H9 (cell line): ENCODE measurements around the gene MTCH1. TPM values are rescaled to one million over a fixed set of nuclear protein-coding genes. Genes with fewer than 3 reads are reported as not detected.
A peak's percentile ranks its signal among the peaks of the same experiment; 100 is the strongest.

Experiments
- DNase-seq: peaks from one replicate; pipeline ENCODE4 v3.0.0-alpha.2; 2017
- H2AFZ ChIP-seq: one replicate; pipeline ENCODE4 v1.6.1; 2013; ENCODE audit warnings: mild to moderate bottlenecking, low read length, control low read depth, moderate library complexity
- H2AK5ac ChIP-seq: 2 replicates; pipeline ENCODE4 v1.6.1; 2013; ENCODE audit warnings: low read length, control low read depth, mixed read lengths; ENCODE audit not compliant: insufficient read length
- H2BK120ac ChIP-seq: one replicate; pipeline ENCODE4 v1.6.1; 2013; ENCODE audit warnings: low read depth, mild to moderate bottlenecking, low read length, control low read depth, inconsistent platforms; ENCODE audit not compliant: poor library complexity, severe bottlenecking
- H2BK12ac ChIP-seq: 2 replicates; pipeline ENCODE4 v1.6.1; 2013; ENCODE audit warnings: low read length, control low read depth, mixed read lengths, low read depth; ENCODE audit not compliant: insufficient read length
- H2BK15ac ChIP-seq: 2 replicates; pipeline ENCODE4 v1.6.1; 2013; ENCODE audit warnings: low read depth, low read length, control low read depth
- H2BK20ac ChIP-seq: one replicate; pipeline ENCODE4 v1.6.1; 2013; ENCODE audit warnings: low read depth, mild to moderate bottlenecking, low read length, control low read depth, inconsistent platforms; ENCODE audit not compliant: poor library complexity, severe bottlenecking
- H2BK5ac ChIP-seq: 2 replicates; pipeline ENCODE4 v1.6.1; 2013; ENCODE audit warnings: low read length, control low read depth, mixed read lengths; ENCODE audit not compliant: insufficient read length
- H3K14ac ChIP-seq: 2 replicates; pipeline ENCODE4 v1.6.1; 2013; ENCODE audit warnings: low read length, control low read depth; ENCODE audit not compliant: insufficient read depth
- H3K18ac ChIP-seq: 2 replicates; pipeline ENCODE4 v1.6.1; 2013; ENCODE audit warnings: low read depth, mild to moderate bottlenecking, mixed read lengths, low read length, control low read depth; ENCODE audit not compliant: insufficient read length
- H3K23ac ChIP-seq: 2 replicates; pipeline ENCODE4 v1.6.1; 2013; ENCODE audit warnings: low read length, control low read depth, mixed read lengths, low read depth; ENCODE audit not compliant: insufficient read length
- H3K23me2 ChIP-seq: 2 replicates; pipeline ENCODE4 v1.6.1; 2013; ENCODE audit warnings: low read depth, mild to moderate bottlenecking, mixed read lengths, low read length, control low read depth; ENCODE audit not compliant: insufficient read length, poor library complexity, severe bottlenecking
- H3K27ac ChIP-seq: 2 replicates; pipeline ENCODE4 v1.5.1; 2013; ENCODE audit warnings: low read length, control low read depth, mixed read lengths, low read depth; ENCODE audit not compliant: insufficient read length
- H3K27me3 ChIP-seq: 2 replicates; pipeline ENCODE4 v1.6.1; 2013; ENCODE audit warnings: low read length, control low read depth, inconsistent platforms; ENCODE audit not compliant: insufficient read depth
- H3K4ac ChIP-seq: 2 replicates; pipeline ENCODE4 v1.6.1; 2013; ENCODE audit warnings: low read depth, mild to moderate bottlenecking, control low read depth, inconsistent platforms, low read length, moderate library complexity
- H3K4me1 ChIP-seq: 2 replicates; pipeline ENCODE4 v1.6.1; 2013; ENCODE audit warnings: low read length, control low read depth, inconsistent platforms; ENCODE audit not compliant: insufficient read depth
- H3K4me2 ChIP-seq: 2 replicates; pipeline ENCODE4 v1.6.1; 2013; ENCODE audit warnings: low read length, control low read depth, mixed read lengths; ENCODE audit not compliant: insufficient read length, insufficient read depth
- H3K56ac ChIP-seq: 2 replicates; pipeline ENCODE4 v1.6.1; 2013; ENCODE audit warnings: low read depth, mild to moderate bottlenecking, mixed read lengths, low read length, control low read depth; ENCODE audit not compliant: insufficient read length
- H3K79me1 ChIP-seq: 2 replicates; pipeline ENCODE4 v1.6.1; 2013; ENCODE audit warnings: low read depth, mild to moderate bottlenecking, moderate library complexity, low read length, control low read depth, inconsistent platforms; ENCODE audit not compliant: insufficient read depth, poor library complexity, severe bottlenecking
- H3K79me2 ChIP-seq: 2 replicates; pipeline ENCODE4 v1.6.1; 2013; ENCODE audit warnings: low read length, control low read depth, inconsistent platforms; ENCODE audit not compliant: insufficient read depth
- H3K9ac ChIP-seq: 2 replicates; pipeline ENCODE4 v1.6.1; 2013; ENCODE audit warnings: low read length, control low read depth, mixed read lengths; ENCODE audit not compliant: insufficient read length; ENCODE audit errors: extremely low read depth
- H3K9me3 ChIP-seq: one replicate; pipeline ENCODE4 v1.6.1; 2013; ENCODE audit warnings: low read depth, low read length, inconsistent platforms; ENCODE audit not compliant: control insufficient read depth
- H3T11ph ChIP-seq: one replicate; pipeline ENCODE4 v1.6.1; 2013; ENCODE audit warnings: mild to moderate bottlenecking, low read length, control low read depth, inconsistent platforms
- H4K20me1 ChIP-seq: one replicate; pipeline ENCODE4 v1.6.1; 2013; ENCODE audit not compliant: control insufficient read depth, insufficient read length, insufficient read depth
- H4K5ac ChIP-seq: 2 replicates; pipeline ENCODE4 v1.6.1; 2013; ENCODE audit warnings: low read depth, mild to moderate bottlenecking, mixed read lengths, low read length, control low read depth; ENCODE audit not compliant: insufficient read length
- H4K8ac ChIP-seq: replicated peaks from 2 replicates; pipeline ENCODE4 v1.6.1; 2013; ENCODE audit warnings: low read length, control low read depth, mixed read lengths, low read depth; ENCODE audit not compliant: insufficient read length
- H4K91ac ChIP-seq: 2 replicates; pipeline ENCODE4 v1.6.1; 2013; ENCODE audit warnings: low read depth, mild to moderate bottlenecking, moderate library complexity, mixed read lengths, low read length, control low read depth; ENCODE audit not compliant: insufficient read length
- H3K27ac Mint-ChIP-seq, 3 experiments: 2 replicates in 2 of 3; 3 replicates in 1 of 3; pipeline ENCODE4 v1.8.0; 2020 to 2021; ENCODE audit warnings: mixed read lengths in 3 of 3, mild to moderate bottlenecking in 1 of 3, moderate library complexity in 1 of 3
- H3K27me3 Mint-ChIP-seq: 2 replicates; pipeline ENCODE4 v1.8.0; 2021; ENCODE audit warnings: low read depth, mild to moderate bottlenecking, moderate library complexity, mixed read lengths
- H3K36me3 Mint-ChIP-seq, 3 experiments: 2 replicates in 2 of 3; 3 replicates in 1 of 3; pipeline ENCODE4 v1.8.0; 2020 to 2021; ENCODE audit warnings: low read depth in 3 of 3, mixed read lengths in 3 of 3; ENCODE audit not compliant: insufficient read depth in 1 of 3
- H3K4me1 Mint-ChIP-seq, 2 experiments: 2 replicates each; pipeline ENCODE4 v1.8.0; 2020; ENCODE audit warnings: mixed read lengths in 2 of 2
- H3K4me3 Mint-ChIP-seq, 2 experiments: 2 replicates in 1 of 2; 3 replicates in 1 of 2; pipeline ENCODE4 v1.8.0; 2020 to 2021; ENCODE audit warnings: mild to moderate bottlenecking in 2 of 2, mixed read lengths in 2 of 2, moderate library complexity in 1 of 2
- H3K9me3 Mint-ChIP-seq, 2 experiments: 2 replicates in 1 of 2; 3 replicates in 1 of 2; pipeline ENCODE4 v1.8.0; 2020; ENCODE audit warnings: mild to moderate bottlenecking in 2 of 2, mixed read lengths in 2 of 2, moderate library complexity in 1 of 2
- WGBS: extraction: QIAGEN DNeasy Blood & Tissue Kit; methylation state at CpG from one replicate; pipeline ENCODE4 v1.1.7; 2013; ENCODE audit warnings: missing lambda C conversion rate, low lambda C conversion rate, mixed read lengths; ENCODE audit not compliant: insufficient read length; ENCODE audit errors: extremely low coverage; 5-methylcytosine and 5-hydroxymethylcytosine counted together
- total RNA-seq: library from RNA; stranded (reverse); gene quantifications from 2 replicates; pipeline ENCODE4 v1.2.1, GENCODE V29; 2021
- TF ChIP-seq, protein P1 (sequence below): fragments of 200-600 bp; sonication (generic); conservative IDR thresholded peaks from 3 replicates; pipeline ENCODE4 v1.8.0; 2021; ENCODE audit warnings: antibody characterized with exemption, mild to moderate bottlenecking

Gene MTCH1
- total RNA-seq, 1 experiment from 2014 or later: 200 TPM

DNA sequence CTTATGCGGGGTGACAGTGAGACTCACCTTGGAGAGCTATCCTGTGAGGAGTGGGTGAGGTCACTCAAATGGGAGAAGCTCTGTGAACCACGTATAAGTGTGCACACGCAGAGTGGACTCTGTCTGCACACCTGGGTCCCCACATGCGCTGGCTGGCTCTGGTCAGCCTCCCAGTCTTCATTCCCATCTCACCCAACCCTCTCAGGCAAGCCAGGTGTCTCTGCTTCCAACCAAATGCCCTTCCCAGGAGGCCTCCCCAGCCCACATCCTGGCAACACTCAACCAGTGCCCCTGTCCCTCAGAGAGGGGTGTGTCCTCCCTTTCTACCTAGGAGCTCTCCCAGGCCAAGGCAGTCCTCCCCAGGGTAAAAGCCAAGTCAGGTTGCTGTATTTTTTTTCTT is 39.5 kb downstream of the MTCH1 start:
- Histone ChIP-seq H2AFZ (no peak overlapping the region), H3K23me2 (no peaks in the 10 kb centered on the region), H3K4me2 (no peak overlapping the region), H3K56ac (no peak overlapping the region), H2AK5ac (no peak overlapping the region), H3K4me1 (peaks cover 4% of the 10 kb centered on the region), H3K9me3 (no peaks in the 10 kb centered on the region), H3K79me2 (no peaks in the 10 kb centered on the region), H3K18ac (no peak overlapping the region), H3K27ac (no peak overlapping the region), H2BK12ac (no peak overlapping the region), H4K91ac (no peak overlapping the region), H2BK120ac (no peak overlapping the region), H4K20me1 (no peaks in the 10 kb centered on the region), H3K14ac (no peak overlapping the region), H2BK20ac (no peak overlapping the region), H3K9ac (no peak overlapping the region), H3K23ac (no peak overlapping the region), H3K27me3 (no peaks in the 10 kb centered on the region), H2BK5ac (no peak overlapping the region), H3K4ac (no peak overlapping the region), H4K8ac (no peak overlapping the region), H3T11ph (no peak overlapping the region), H2BK15ac (no peak overlapping the region), H3K79me1 (no peaks in the 10 kb centered on the region), H4K5ac (no peak overlapping the region)
- peak; percentile 28 for DNase-seq
- Mint-ChIP-seq H3K9me3 (peaks cover 4 to 6% of the 10 kb centered on the region in 2 experiments; a peak in 3 of 5 replicates), H3K4me1 (peaks cover 19 to 24% of the 10 kb centered on the region in 2 experiments), H3K27me3 (peaks cover 2% of the 10 kb centered on the region; the same call in 1 of the 2 replicates), H3K36me3 (0 out of 7 replicates have a peak, but pooled peaks cover 0 to 2% (median 0%) of the 10 kb centered on the region in 3 experiments), H3K4me3 (no peak overlapping the region), H3K27ac (peak overlapping the region in 2 of 3 experiments; percentile 1 to 18; a peak in 2 of 7 replicates)
- TF ChIP-seq, protein P1, sequence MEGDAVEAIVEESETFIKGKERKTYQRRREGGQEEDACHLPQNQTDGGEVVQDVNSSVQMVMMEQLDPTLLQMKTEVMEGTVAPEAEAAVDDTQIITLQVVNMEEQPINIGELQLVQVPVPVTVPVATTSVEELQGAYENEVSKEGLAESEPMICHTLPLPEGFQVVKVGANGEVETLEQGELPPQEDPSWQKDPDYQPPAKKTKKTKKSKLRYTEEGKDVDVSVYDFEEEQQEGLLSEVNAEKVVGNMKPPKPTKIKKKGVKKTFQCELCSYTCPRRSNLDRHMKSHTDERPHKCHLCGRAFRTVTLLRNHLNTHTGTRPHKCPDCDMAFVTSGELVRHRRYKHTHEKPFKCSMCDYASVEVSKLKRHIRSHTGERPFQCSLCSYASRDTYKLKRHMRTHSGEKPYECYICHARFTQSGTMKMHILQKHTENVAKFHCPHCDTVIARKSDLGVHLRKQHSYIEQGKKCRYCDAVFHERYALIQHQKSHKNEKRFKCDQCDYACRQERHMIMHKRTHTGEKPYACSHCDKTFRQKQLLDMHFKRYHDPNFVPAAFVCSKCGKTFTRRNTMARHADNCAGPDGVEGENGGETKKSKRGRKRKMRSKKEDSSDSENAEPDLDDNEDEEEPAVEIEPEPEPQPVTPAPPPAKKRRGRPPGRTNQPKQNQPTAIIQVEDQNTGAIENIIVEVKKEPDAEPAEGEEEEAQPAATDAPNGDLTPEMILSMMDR: no peak
- WGBS: no CpG with 5 or more reads among the region's 4 CpGs
